ENCODE data around the gene GFM1.

- TF ChIP-seq EZH2 (IDR thresholded peaks at IDR 0.05; ENCODE audit: low read length), result no peak
- TF ChIP-seq, protein P1, sequence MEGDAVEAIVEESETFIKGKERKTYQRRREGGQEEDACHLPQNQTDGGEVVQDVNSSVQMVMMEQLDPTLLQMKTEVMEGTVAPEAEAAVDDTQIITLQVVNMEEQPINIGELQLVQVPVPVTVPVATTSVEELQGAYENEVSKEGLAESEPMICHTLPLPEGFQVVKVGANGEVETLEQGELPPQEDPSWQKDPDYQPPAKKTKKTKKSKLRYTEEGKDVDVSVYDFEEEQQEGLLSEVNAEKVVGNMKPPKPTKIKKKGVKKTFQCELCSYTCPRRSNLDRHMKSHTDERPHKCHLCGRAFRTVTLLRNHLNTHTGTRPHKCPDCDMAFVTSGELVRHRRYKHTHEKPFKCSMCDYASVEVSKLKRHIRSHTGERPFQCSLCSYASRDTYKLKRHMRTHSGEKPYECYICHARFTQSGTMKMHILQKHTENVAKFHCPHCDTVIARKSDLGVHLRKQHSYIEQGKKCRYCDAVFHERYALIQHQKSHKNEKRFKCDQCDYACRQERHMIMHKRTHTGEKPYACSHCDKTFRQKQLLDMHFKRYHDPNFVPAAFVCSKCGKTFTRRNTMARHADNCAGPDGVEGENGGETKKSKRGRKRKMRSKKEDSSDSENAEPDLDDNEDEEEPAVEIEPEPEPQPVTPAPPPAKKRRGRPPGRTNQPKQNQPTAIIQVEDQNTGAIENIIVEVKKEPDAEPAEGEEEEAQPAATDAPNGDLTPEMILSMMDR (optimal IDR thresholded peaks at IDR 0.05 in 1 of 3, IDR thresholded peaks at IDR 0.05 in 1 of 3, conservative IDR thresholded peaks at IDR 0.05 in 1 of 3; ENCODE audit: extremely low read depth in 1 of 3, insufficient read depth in 2 of 3, low read length in 3 of 3), result no peak
These were observed 87.9 kb downstream of the GFM1 start, which contains the start of gene RARRES1 for GRCh38 chr3:158731938-158732855.
